HepG2 (cell line): Measurements from ENCODE around the gene KPNA3. TPM values are rescaled to one million over a fixed set of nuclear protein-coding genes. Genes with fewer than 3 reads are reported as not detected.

Experiments
- ARID5B ChIP-seq: IDR thresholded peaks from 2 replicates; pipeline ENCODE4 v1.4.0; 2020; ENCODE audit warnings: mild to moderate bottlenecking, missing genetic modification reagents
- ATF1 ChIP-seq: IDR thresholded peaks from 2 replicates; pipeline ENCODE4 v1.6.1; 2016; ENCODE audit warnings: mild to moderate bottlenecking, control low read depth
- CREBL2 ChIP-seq: sonication (generic); formaldehyde crosslinking; IDR thresholded peaks from 2 replicates; pipeline ENCODE4 v1.8.1; 2023; ENCODE audit warnings: missing genetic modification reagents, mild to moderate bottlenecking, borderline replicate concordance
- DMAP1 ChIP-seq: IDR thresholded peaks from 2 replicates; pipeline ENCODE4 v1.6.1; 2016
- FOXP1 ChIP-seq, 2 experiments: fragments of 450-650 bp in 1 of 2; IDR thresholded peaks; 2 replicates each; pipeline ENCODE4 v1.6.1; 2017 to 2018; ENCODE audit warnings: antibody characterized with exemption in 1 of 2
- GLI4 ChIP-seq: sonication (generic); formaldehyde crosslinking; IDR thresholded peaks from 2 replicates; pipeline ENCODE4 v1.5.1; 2020; ENCODE audit warnings: missing genetic modification reagents, mild to moderate bottlenecking, moderate library complexity, borderline replicate concordance
- HCFC1 ChIP-seq: fragments of 150-350 bp; IDR thresholded peaks from 2 replicates; pipeline ENCODE4 v1.6.1; 2014; ENCODE audit warnings: low read depth, low read length
- HNRNPUL1 ChIP-seq: fragments of 200-400 bp; formaldehyde crosslinking; IDR thresholded peaks from 2 replicates; pipeline ENCODE4 v1.6.1; 2017; ENCODE audit warnings: low read depth, mild to moderate bottlenecking, low read length, moderate library complexity
- JDP2 ChIP-seq: sonication (generic); formaldehyde crosslinking; IDR thresholded peaks from 2 replicates; pipeline ENCODE4 v1.8.1; 2022; ENCODE audit warnings: missing genetic modification reagents, borderline replicate concordance
- KAT2B ChIP-seq: fragments of 150-350 bp; IDR thresholded peaks from 2 replicates; pipeline ENCODE4 v1.6.1; 2014; ENCODE audit warnings: low read depth, low read length, borderline replicate concordance
- NFYC ChIP-seq: IDR thresholded peaks from 2 replicates; pipeline ENCODE4 v1.6.1; 2016; ENCODE audit warnings: missing genetic modification reagents, missing compliant biosample characterization
- NONO ChIP-seq, 2 experiments: fragments of 450-650 bp in 1 of 2; sonication (generic) in 1 of 2; formaldehyde crosslinking in 1 of 2; IDR thresholded peaks in 1 of 2; conservative IDR thresholded peaks in 1 of 2; 2 replicates each; pipeline versions ENCODE4 v1.6.1 to v1.8.0; 2017 to 2022; ENCODE audit warnings: mild to moderate bottlenecking in 1 of 2, missing genetic modification reagents in 1 of 2, moderate library complexity in 1 of 2
- NR2F1 ChIP-seq, 2 experiments: fragments of 450-650 bp in 1 of 2; formaldehyde crosslinking in 1 of 2; IDR thresholded peaks; 2 replicates each; pipeline versions ENCODE4 v1.5.0 to v1.6.1; 2016 to 2020; ENCODE audit warnings: mild to moderate bottlenecking in 1 of 2, missing compliant biosample characterization in 1 of 2, missing genetic modification reagents in 1 of 2, moderate library complexity in 1 of 2
- SNAPC4 ChIP-seq: sonication (generic); formaldehyde crosslinking; IDR thresholded peaks from 2 replicates; pipeline ENCODE4 v1.4.0; 2020; ENCODE audit warnings: mild to moderate bottlenecking, missing genetic modification reagents
- ZFX ChIP-seq: sonication (generic); formaldehyde crosslinking; IDR thresholded peaks from 2 replicates; pipeline ENCODE4 v1.4.0; 2020; ENCODE audit warnings: mild to moderate bottlenecking, low read depth, missing genetic modification reagents, moderate library complexity
- ZMYM2 ChIP-seq: sonication (generic); formaldehyde crosslinking; IDR thresholded peaks from 2 replicates; pipeline ENCODE4 v1.8.0; 2022; ENCODE audit warnings: mild to moderate bottlenecking, missing genetic modification reagents
- ZNF549 ChIP-seq: sonication (generic); formaldehyde crosslinking; IDR thresholded peaks from 2 replicates; pipeline ENCODE4 v1.5.0; 2020; ENCODE audit warnings: missing genetic modification reagents
- polyA plus RNA-seq, 8 experiments: library from polyadenylated mRNA; depleted of rRNA in 3 of 8; stranded (reverse) in 7 of 8; unstranded in 1 of 8; fragments of >200 nt; fragmentation: Illumina TruSeq in 4 of 8; extraction: Trizol in 4 of 8; gene quantifications; 2 replicates each; pipeline versions ENCODE4 v1.2.1 to v1.2.3, GENCODE V29; 2011 to 2016; ENCODE audit warnings: low read depth in 4 of 8, missing spikeins in 1 of 8, mixed read lengths in 1 of 8; ENCODE audit not compliant: insufficient read depth in 1 of 8
- total RNA-seq, 5 experiments: library from RNA; depleted of rRNA; stranded (reverse); fragments of >200 nt; fragmentation: Illumina TruSeq; extraction: Trizol; gene quantifications; 2 replicates each; pipeline ENCODE4 v1.2.3, GENCODE V29; 2016; ENCODE audit warnings: low read depth in 1 of 5

The KPNA3 gene
- total and polyA plus RNA-seq, 2 of the 13 experiments (the other 11 are each of a cell fraction or from before 2014, with no cell fraction given), result 13.0 to 28.9 TPM

DNA sequence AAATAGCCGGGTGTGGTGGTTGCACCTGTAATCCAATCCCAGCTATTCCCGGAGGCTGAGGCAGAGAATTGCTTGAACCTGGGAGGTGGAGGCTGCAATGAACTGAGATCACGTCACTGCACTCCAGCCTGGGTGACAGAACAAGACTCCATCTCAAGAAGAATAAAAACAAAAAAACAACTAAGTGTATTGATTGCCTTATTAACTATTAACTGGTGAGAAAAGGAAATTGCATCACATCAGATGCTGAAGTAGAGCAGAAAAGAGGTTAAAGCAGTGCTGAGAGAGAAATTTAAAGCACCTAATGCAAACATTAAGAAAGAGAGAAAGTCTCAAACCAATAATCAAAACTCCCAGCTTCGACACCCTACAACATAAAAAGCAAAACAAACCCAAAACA, 38.3 kb downstream of the KPNA3 start (continued):
- TF ChIP-seq HNRNPUL1 (no peak), NFYC (CRISPR knock-in tag) (no peak), ARID5B (CRISPR knock-in tag) (0 out of 2 replicates have a peak, but pooled peaks have one; percentile 43), CREBL2 (no peak), ATF1 (CRISPR knock-in tag) (no peak), JDP2 (no peak), SNAPC4 (CRISPR knock-in tag) (no peak), ZNF549 (CRISPR knock-in tag) (no peak), HCFC1 (no peak), FOXP1 (IDR thresholded peaks at IDR 0.05) (no peak), FOXP1 (CRISPR knock-in tag; IDR thresholded peaks at IDR 0.05) (peak; percentile 42; the same call in 1 of the 2 replicates), NONO (IDR thresholded peaks at IDR 0.05) (no peak), NONO (CRISPR knock-in tag; conservative IDR thresholded peaks at IDR 0.05) (no peak), ZMYM2 (CRISPR knock-in tag) (no peak), DMAP1 (no peak), GLI4 (no peak), KAT2B (no peak), NR2F1 (CRISPR knock-in tag; IDR thresholded peaks at IDR 0.05) (no peak), ZFX (CRISPR knock-in tag) (no peak)
